Measurements from ENCODE around the gene PGAP2. TPM values are rescaled to one million over a fixed set of nuclear protein-coding genes. Genes with fewer than 3 reads are reported as not detected.

Gene PGAP2
- total and polyA plus RNA-seq, 4 donors = 10.0 to 14.8 (median 12.0) TPM

DNA sequence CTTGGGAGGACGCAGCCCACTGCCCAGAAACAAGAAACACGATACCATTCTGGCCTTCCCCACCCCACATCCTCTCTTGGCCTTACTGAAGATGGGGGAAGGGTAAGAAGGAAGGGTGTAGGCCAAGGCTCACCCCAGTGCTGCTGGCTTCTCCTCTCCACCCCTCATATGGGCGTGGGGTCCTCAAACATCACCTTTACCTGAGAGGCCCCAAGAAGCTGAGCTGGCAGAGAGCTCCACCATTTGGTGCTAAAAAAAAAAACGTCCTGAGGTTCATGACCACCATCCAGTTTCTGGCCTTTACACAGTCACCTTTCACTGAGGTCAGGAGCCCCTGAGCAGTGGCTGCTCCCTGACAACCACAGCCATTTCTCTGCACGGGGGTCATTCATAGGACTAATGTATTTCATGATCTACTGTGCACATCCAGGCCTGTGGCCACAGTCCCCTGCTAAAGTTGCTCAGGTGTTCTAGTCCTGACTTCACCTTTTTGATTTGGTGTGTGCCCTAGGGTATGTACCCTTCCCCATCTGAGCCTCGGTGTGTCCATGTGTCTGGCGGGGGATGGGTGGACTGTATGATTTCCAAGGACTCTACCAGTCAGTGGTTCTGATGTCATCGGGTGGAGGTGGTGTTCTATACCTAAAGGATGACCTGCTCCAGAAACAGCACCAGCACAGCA, 17.3 kb downstream of the PGAP2 start:
- DNase-seq (ENCODE audit: low spot score) = no peak
- H3K27ac ChIP-seq (ENCODE audit: low read depth in 1 of 2, low read length in 2 of 2) = no peak overlapping the region
- H3K27me3 ChIP-seq (ENCODE audit: control insufficient read depth in 4 of 4, insufficient read depth in 4 of 4, low read length in 3 of 4) = no peaks in the 10 kb centered on the region
- no peaks in the 10 kb centered on the region for H3K9me3 ChIP-seq (ENCODE audit: control insufficient read depth in 4 of 4, low read length in 3 of 4)
- no peak overlapping the region for H3K9ac ChIP-seq (ENCODE audit: low read depth in 1 of 2, low read length in 2 of 2)
- 85% methylated on average over 8 of the region's 8 CpGs for WGBS
- peaks cover 4 to 21% (median 13%) of the 10 kb centered on the region in 4 donors for H3K36me3 ChIP-seq (ENCODE audit: control insufficient read depth in 4 of 4, insufficient read depth in 3 of 4, low read depth in 1 of 4, low read length in 3 of 4)
- TF ChIP-seq, protein P1, sequence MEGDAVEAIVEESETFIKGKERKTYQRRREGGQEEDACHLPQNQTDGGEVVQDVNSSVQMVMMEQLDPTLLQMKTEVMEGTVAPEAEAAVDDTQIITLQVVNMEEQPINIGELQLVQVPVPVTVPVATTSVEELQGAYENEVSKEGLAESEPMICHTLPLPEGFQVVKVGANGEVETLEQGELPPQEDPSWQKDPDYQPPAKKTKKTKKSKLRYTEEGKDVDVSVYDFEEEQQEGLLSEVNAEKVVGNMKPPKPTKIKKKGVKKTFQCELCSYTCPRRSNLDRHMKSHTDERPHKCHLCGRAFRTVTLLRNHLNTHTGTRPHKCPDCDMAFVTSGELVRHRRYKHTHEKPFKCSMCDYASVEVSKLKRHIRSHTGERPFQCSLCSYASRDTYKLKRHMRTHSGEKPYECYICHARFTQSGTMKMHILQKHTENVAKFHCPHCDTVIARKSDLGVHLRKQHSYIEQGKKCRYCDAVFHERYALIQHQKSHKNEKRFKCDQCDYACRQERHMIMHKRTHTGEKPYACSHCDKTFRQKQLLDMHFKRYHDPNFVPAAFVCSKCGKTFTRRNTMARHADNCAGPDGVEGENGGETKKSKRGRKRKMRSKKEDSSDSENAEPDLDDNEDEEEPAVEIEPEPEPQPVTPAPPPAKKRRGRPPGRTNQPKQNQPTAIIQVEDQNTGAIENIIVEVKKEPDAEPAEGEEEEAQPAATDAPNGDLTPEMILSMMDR (IDR thresholded peaks at IDR 0.05; ENCODE audit: low read depth, low read length, missing input control) = no peak
- no peak for TF ChIP-seq TAF1 (conservative IDR thresholded peaks at IDR 0.05)
- TF ChIP-seq FOXA2 (IDR thresholded peaks at IDR 0.05) = no peak
- TF ChIP-seq, protein P2, sequence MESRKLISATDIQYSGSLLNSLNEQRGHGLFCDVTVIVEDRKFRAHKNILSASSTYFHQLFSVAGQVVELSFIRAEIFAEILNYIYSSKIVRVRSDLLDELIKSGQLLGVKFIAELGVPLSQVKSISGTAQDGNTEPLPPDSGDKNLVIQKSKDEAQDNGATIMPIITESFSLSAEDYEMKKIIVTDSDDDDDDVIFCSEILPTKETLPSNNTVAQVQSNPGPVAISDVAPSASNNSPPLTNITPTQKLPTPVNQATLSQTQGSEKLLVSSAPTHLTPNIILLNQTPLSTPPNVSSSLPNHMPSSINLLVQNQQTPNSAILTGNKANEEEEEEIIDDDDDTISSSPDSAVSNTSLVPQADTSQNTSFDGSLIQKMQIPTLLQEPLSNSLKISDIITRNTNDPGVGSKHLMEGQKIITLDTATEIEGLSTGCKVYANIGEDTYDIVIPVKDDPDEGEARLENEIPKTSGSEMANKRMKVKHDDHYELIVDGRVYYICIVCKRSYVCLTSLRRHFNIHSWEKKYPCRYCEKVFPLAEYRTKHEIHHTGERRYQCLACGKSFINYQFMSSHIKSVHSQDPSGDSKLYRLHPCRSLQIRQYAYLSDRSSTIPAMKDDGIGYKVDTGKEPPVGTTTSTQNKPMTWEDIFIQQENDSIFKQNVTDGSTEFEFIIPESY (IDR thresholded peaks at IDR 0.05) = no peak
- TF ChIP-seq YY1 (IDR thresholded peaks at IDR 0.05) = no peak
- TF ChIP-seq, protein P3, sequence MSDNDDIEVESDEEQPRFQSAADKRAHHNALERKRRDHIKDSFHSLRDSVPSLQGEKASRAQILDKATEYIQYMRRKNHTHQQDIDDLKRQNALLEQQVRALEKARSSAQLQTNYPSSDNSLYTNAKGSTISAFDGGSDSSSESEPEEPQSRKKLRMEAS (IDR thresholded peaks at IDR 0.05) = no peak
- TF ChIP-seq RAD21 (IDR thresholded peaks at IDR 0.05) = no peak
- TF ChIP-seq RXRA (IDR thresholded peaks at IDR 0.05) = no peak
- no peak for TF ChIP-seq HNF4G (IDR thresholded peaks at IDR 0.05)
- TF ChIP-seq HNF4A (conservative IDR thresholded peaks at IDR 0.05) = no peak
- TF ChIP-seq EGR1 (IDR thresholded peaks at IDR 0.05; ENCODE audit: low read depth in 2 of 2) = no peak
- TF ChIP-seq GABPA (IDR thresholded peaks at IDR 0.05 in 1 of 2, conservative IDR thresholded peaks at IDR 0.05 in 1 of 2) = no peak
- TF ChIP-seq, protein P4, sequence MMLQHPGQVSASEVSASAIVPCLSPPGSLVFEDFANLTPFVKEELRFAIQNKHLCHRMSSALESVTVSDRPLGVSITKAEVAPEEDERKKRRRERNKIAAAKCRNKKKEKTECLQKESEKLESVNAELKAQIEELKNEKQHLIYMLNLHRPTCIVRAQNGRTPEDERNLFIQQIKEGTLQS (IDR thresholded peaks at IDR 0.05) = no peak
- TF ChIP-seq JUND (IDR thresholded peaks at IDR 0.05) = no peak
- no peak for TF ChIP-seq FOXA1 (IDR thresholded peaks at IDR 0.05)
- TF ChIP-seq, protein P5, sequence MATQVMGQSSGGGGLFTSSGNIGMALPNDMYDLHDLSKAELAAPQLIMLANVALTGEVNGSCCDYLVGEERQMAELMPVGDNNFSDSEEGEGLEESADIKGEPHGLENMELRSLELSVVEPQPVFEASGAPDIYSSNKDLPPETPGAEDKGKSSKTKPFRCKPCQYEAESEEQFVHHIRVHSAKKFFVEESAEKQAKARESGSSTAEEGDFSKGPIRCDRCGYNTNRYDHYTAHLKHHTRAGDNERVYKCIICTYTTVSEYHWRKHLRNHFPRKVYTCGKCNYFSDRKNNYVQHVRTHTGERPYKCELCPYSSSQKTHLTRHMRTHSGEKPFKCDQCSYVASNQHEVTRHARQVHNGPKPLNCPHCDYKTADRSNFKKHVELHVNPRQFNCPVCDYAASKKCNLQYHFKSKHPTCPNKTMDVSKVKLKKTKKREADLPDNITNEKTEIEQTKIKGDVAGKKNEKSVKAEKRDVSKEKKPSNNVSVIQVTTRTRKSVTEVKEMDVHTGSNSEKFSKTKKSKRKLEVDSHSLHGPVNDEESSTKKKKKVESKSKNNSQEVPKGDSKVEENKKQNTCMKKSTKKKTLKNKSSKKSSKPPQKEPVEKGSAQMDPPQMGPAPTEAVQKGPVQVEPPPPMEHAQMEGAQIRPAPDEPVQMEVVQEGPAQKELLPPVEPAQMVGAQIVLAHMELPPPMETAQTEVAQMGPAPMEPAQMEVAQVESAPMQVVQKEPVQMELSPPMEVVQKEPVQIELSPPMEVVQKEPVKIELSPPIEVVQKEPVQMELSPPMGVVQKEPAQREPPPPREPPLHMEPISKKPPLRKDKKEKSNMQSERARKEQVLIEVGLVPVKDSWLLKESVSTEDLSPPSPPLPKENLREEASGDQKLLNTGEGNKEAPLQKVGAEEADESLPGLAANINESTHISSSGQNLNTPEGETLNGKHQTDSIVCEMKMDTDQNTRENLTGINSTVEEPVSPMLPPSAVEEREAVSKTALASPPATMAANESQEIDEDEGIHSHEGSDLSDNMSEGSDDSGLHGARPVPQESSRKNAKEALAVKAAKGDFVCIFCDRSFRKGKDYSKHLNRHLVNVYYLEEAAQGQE (IDR thresholded peaks at IDR 0.05) = no peak
- no peak for TF ChIP-seq NR2F2 (IDR thresholded peaks at IDR 0.05)
- no peak for TF ChIP-seq SP1 (IDR thresholded peaks at IDR 0.05)
- no peak overlapping the region for H3K4me3 ChIP-seq (ENCODE audit: low read depth in 1 of 3, low read length in 3 of 3)
- H3K4me1 ChIP-seq (ENCODE audit: control insufficient read depth in 4 of 4, insufficient read depth in 4 of 4, low read length in 3 of 4) = no peaks in the 10 kb centered on the region

Measured in liver (tissue), 9 donors.